ENCODE results near the gene SLIT3.

- TF ChIP-seq CTCF (IDR thresholded peaks at IDR 0.05; ENCODE audit: extremely low read depth in 1 of 2, insufficient read depth in 1 of 2, low read depth in 1 of 2, low read length in 2 of 2) = no peak
- no peak for TF ChIP-seq EZH2 (IDR thresholded peaks at IDR 0.05; ENCODE audit: borderline replicate concordance, low read depth, low read length, severe bottlenecking)
- TF ChIP-seq MAX (IDR thresholded peaks at IDR 0.05; ENCODE audit: insufficient read depth, insufficient read length) = no peak
- no peak for TF ChIP-seq POLR2AphosphoS5 (IDR thresholded peaks at IDR 0.05; ENCODE audit: insufficient read depth, low read depth, low read length)
- no peak for TF ChIP-seq POLR2A (IDR thresholded peaks at IDR 0.05; ENCODE audit: low read depth, low read length)
- TF ChIP-seq MYC (IDR thresholded peaks at IDR 0.05; ENCODE audit: low read depth, low read length) = no peak
- no peak for TF ChIP-seq GATA2 (IDR thresholded peaks at IDR 0.05; ENCODE audit: insufficient read depth, insufficient read length, low read depth, low read length)
Measured at GRCh38 chr5:168940712-168941111, 360.2 kb downstream of the SLIT3 start.
